ENCODE results near the gene BMP8A.

- TF ChIP-seq EZH2 (IDR thresholded peaks at IDR 0.05; ENCODE audit: low read length, unreplicated experiment) (no peak), CTCF (conservative IDR thresholded peaks at IDR 0.05; ENCODE audit: low read depth, low read length) (no peak), EZH2phosphoT487 (IDR thresholded peaks at IDR 0.05; ENCODE audit: borderline replicate concordance, low read length) (no peak)
Measured at GRCh38 chr1:39571178-39571483, 79.7 kb downstream of the BMP8A start.

All from PC-3 (cell line).